Measurements from ENCODE around the gene ZNF337. TPM values are rescaled to one million over a fixed set of nuclear protein-coding genes. Genes with fewer than 3 reads are reported as not detected.
A peak's percentile ranks its signal among the peaks of the same experiment; 100 is the strongest.

ZNF337 gene
- total and polyA plus RNA-seq, 2 of the 13 experiments (the other 11 are each of a cell fraction or from before 2014, with no cell fraction given), result 17.0 to 19.6 TPM

DNA sequence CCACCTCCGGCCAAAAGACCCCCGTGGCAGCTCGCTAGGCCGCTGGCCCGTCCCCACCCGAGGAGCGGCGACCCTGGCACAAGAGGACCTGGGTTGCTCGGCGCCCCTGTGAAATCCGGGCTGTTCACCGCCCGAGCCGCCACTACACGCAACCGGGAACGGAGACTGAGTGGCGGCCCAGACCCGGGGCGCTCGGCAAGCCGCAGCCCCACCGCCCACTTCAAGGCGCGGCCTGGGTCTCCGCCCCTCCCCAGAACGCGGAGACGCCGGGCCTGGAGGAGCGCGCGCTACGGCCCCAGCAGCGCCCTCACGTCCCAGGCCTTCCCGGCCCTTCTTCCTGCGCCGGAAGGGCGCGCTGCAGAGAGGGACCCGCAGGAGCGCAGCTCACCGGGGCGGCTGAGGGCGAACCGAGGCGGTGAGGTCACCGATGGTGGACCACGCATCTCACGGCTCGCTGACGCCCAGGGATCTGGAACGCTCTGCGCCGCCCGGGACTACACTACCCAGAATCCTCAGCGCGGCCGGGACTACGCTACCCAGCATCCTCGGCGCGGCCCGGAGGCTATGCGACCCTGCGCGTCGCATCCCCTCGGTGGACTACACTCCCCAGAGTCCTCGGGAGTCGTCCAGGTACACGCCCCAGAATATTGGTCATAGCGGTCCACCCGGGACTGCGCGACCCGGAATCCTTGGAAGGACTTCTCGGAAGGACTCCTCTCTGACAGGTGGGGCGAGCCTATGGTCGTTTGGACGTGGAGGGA, at the start of gene ZNF337 (continued):
- TF ChIP-seq, protein P1, sequence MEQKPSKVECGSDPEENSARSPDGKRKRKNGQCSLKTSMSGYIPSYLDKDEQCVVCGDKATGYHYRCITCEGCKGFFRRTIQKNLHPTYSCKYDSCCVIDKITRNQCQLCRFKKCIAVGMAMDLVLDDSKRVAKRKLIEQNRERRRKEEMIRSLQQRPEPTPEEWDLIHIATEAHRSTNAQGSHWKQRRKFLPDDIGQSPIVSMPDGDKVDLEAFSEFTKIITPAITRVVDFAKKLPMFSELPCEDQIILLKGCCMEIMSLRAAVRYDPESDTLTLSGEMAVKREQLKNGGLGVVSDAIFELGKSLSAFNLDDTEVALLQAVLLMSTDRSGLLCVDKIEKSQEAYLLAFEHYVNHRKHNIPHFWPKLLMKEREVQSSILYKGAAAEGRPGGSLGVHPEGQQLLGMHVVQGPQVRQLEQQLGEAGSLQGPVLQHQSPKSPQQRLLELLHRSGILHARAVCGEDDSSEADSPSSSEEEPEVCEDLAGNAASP (CRISPR knock-in tag; IDR thresholded peaks at IDR 0.05; ENCODE audit: borderline replicate concordance), result peak; percentile 90
- TF ChIP-seq ZNF383 (CRISPR knock-in tag; IDR thresholded peaks at IDR 0.05; ENCODE audit: borderline replicate concordance) (no peak), ZNF512B (CRISPR knock-in tag; IDR thresholded peaks at IDR 0.05; ENCODE audit: borderline replicate concordance) (peak; percentile 81; the same call in 1 of the 2 replicates), ZNF34 (CRISPR knock-in tag; IDR thresholded peaks at IDR 0.05; ENCODE audit: borderline replicate concordance) (no peak; the same call in 1 of the 2 replicates), ZFYVE20 (CRISPR knock-in tag; IDR thresholded peaks at IDR 0.05; ENCODE audit: borderline replicate concordance, low read depth) (peak; percentile 54; the same call in 1 of the 2 replicates), ATF5 (CRISPR knock-in tag; IDR thresholded peaks at IDR 0.05; ENCODE audit: low read depth) (0 out of 2 replicates have a peak, but pooled peaks have one; percentile 2), TEAD2 (CRISPR knock-in tag; IDR thresholded peaks at IDR 0.05) (no peak), ZEB1 (IDR thresholded peaks at IDR 0.05; ENCODE audit: insufficient replicate concordance, low read depth) (peak; percentile 77), ZFP37 (CRISPR knock-in tag; IDR thresholded peaks at IDR 0.05; ENCODE audit: borderline replicate concordance) (no peak), CSRNP2 (CRISPR knock-in tag; conservative IDR thresholded peaks at IDR 0.05; ENCODE audit: low read depth) (no peak), PLRG1 (conservative IDR thresholded peaks at IDR 0.05) (no peak), ZNF235 (CRISPR knock-in tag; IDR thresholded peaks at IDR 0.05; ENCODE audit: borderline replicate concordance) (peak; percentile 99), JDP2 (CRISPR knock-in tag; IDR thresholded peaks at IDR 0.05; ENCODE audit: borderline replicate concordance) (no peak), XRCC5 (optimal IDR thresholded peaks at IDR 0.05; ENCODE audit: low read length) (peak; percentile 99), ZFAT (CRISPR knock-in tag; conservative IDR thresholded peaks at IDR 0.05) (no peak), ELF1 (CRISPR knock-in tag; IDR thresholded peaks at IDR 0.05) (peak; percentile 95), RELA (CRISPR knock-in tag; IDR thresholded peaks at IDR 0.05) (peak; percentile 90), ZFP36L1 (CRISPR knock-in tag; IDR thresholded peaks at IDR 0.05) (peak; percentile 42; the same call in 1 of the 2 replicates), CEBPB (IDR thresholded peaks at IDR 0.05; ENCODE audit: borderline replicate concordance, low read depth, low read length) (no peak), NPAS2 (CRISPR knock-in tag; IDR thresholded peaks at IDR 0.05; ENCODE audit: borderline replicate concordance) (no peak), ZSCAN9 (CRISPR knock-in tag; IDR thresholded peaks at IDR 0.05; ENCODE audit: borderline replicate concordance) (peak; percentile 93)
- TF ChIP-seq, protein P2, sequence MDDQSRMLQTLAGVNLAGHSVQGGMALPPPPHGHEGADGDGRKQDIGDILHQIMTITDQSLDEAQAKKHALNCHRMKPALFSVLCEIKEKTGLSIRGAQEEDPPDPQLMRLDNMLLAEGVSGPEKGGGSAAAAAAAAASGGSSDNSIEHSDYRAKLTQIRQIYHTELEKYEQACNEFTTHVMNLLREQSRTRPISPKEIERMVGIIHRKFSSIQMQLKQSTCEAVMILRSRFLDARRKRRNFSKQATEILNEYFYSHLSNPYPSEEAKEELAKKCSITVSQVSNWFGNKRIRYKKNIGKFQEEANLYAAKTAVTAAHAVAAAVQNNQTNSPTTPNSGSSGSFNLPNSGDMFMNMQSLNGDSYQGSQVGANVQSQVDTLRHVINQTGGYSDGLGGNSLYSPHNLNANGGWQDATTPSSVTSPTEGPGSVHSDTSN (CRISPR knock-in tag; IDR thresholded peaks at IDR 0.05; ENCODE audit: borderline replicate concordance), result peak; percentile 74
